GM10266 (cell line): ENCODE results near the gene UCHL5.
"Not testable (repeated sequence)": the region's sequence is repeated elsewhere in the genome, so short reads cannot be mapped to it uniquely, and the experiment has no call there.

Experiments
- DNase-seq: peaks from one replicate; pipeline ENCODE4 v3.0.0; 2012; ENCODE audit errors: extremely low spot score
- CTCF ChIP-seq: IDR thresholded peaks from 2 replicates; pipeline ENCODE4 v1.5.1; 2012; ENCODE audit warnings: mild to moderate bottlenecking, low read depth; ENCODE audit not compliant: control insufficient read depth, insufficient read depth; ENCODE audit errors: missing control alignments

The UCHL5 gene

DNA sequence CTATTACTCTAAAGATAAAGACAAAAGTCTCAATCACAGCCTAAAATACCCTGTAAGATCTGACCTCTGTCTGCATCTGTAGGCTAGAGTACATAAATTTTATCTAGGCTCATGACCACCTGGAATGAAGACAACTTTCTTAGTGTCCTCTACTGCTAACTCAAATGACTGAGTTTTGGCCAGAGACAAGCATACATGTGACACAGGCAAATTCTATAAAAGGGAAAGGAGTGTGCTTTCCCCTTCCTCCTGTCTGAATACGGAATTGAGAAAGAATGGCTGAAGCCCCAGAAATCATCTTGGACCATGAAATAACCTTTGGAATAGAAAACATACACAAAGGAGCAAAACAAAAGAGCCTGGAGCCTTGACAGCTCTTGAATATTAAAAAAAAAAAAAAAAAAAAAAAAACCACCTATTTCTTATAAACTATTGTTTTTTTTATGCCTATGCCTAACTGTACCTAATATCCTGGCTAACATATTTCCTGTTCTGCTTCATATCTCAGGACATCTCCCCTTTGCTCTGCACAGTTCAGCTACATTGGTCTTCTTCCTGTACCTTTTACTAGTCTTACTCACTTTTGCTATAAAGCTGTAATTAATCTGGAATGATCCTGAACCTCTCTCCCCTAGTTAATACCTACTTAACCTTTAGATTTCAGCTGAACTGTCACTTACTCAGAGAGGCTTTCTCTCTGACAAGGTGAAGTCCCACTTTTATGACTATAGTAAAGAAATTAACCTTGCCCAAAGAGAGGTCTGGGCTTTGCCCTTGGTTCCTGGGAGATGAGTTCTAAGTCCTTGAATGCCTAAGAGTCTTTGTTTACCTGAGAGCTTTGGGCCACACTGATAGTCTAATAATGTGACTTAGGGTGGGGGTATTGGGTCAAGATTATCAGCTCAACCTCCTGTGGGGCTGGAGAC is 16.1 kb downstream of the UCHL5 start:
- no peak for DNase-seq
- TF ChIP-seq CTCF = no peak

DNA sequence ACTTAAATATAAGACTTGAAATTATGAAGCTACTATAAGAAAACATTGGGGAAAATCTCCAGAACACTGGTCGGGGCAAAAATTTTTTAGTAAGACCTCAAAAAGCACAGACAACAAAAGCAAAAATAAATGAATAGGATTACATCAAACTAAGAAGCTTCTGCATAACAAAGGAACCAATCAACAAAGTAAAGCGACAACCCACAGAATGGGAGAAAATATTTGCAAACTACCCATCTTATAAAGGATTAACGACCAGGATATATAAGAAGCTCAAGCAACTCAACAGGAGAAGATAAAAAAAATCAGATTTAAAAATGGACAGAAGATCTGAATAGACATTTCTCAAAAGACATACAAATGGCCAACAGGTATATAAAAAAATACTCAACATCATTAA is 19.1 kb downstream of the UCHL5 start:
- TF ChIP-seq CTCF = no peak
- DNase-seq = no peak

GRCh38 chr1:193036337-193037047 is 22.7 kb downstream of the UCHL5 start:
- no peak for TF ChIP-seq CTCF
- no peak for DNase-seq

DNA sequence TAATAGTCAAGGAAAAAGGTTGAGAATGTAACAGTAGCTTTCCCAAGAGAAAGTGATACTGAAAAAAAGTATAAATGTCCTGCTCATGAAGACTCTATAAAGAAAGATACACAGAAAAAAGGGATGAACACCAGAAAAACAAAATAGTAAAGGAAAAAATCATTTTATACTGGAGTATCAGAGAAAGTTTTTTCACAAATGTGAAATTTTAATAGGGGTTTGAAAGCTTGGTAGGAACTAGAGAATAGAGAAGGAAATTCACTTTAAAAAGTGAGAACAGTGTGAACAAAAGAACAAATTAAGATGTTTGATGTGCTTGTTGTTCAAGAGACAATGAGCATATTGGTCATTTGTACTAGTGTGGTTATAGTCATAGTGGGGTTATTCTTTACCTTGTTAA is 25.6 kb downstream of the UCHL5 start:
- TF ChIP-seq CTCF = no peak
- no peak for DNase-seq

DNA sequence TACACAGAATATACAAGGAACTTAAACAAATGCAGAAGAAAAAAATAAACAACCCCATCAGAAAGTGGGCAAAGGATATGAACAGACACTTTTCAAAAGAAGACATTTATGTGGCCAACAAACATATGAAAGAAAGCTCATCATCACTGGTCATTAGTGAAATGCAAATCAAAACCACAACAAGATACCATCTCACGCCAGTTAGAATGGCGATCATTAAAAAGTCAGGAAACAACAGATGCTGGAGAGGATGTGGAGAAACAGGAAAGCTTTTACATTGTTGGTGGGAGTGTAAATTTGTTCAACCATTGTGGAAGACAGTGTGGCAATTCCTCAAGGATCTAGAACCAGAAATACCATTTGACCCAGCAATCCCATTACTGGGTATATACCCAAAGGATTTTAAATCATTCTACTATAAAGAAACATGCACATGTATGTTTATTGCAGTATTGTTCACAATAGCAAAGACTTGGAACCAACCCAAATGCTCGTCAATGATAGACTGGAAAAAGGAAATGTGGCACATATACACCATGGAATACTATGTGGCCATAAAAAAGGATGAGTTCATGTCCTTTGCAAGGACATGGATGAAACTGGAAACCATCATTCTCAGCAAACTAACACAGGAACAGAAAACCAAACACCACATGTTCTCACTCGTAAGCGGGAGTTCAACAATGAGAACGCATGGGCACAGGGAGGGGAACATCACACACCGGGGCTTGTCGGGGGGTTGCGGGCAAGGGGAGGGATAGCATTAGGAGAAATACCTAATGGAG is 26.3 kb downstream of the UCHL5 start:
- not testable (repeated sequence) for DNase-seq

- no peak for TF ChIP-seq CTCF
- no peak for DNase-seq
These were observed 27.7 kb downstream of the UCHL5 start for GRCh38 chr1:193031431-193031830.

GRCh38 chr1:193030280-193030679 is 28.9 kb downstream of the UCHL5 start:
- no peak for DNase-seq
- no peak for TF ChIP-seq CTCF
